Measurements from ENCODE around the gene COL9A3.

Gene COL9A3

DNA sequence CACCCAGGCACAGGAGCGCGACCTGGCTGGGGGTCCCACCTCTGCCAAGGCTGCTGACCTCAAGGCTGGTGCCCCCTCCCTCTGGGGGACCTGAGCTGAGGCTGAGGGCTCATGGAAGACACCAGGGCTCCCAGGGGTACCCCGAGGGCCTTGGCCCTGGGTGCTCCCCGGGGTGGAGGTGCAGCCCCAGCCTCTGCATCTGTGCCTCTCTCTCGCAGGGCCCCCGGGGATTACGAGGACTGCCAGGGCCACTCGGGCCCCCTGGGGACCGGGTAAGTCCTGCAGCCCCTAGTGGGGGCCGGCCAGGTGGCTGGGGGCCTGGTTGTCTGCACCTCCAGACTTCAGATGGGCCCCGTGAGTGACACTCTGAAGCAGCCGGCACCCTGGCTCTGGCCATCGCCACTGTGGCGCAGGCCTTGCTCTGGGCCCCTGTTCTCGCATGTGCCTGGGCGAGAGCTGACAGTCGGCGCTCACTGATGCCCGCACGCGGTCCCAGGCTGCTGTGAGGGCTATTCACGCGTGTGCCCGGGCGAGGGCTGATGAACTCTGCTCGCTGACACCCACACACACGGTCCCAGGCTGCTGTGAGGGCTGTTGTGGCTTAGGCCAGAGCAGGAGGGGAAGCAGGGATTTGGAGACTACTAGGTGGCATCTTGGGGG is 9.3 kb downstream of the COL9A3 start:
- no peak for DNase-seq (ENCODE audit: low read depth)
- no peak overlapping the region for H3K4me3 ChIP-seq (replicated peaks; ENCODE audit: low read depth, low read length)
- TF ChIP-seq, protein P1, sequence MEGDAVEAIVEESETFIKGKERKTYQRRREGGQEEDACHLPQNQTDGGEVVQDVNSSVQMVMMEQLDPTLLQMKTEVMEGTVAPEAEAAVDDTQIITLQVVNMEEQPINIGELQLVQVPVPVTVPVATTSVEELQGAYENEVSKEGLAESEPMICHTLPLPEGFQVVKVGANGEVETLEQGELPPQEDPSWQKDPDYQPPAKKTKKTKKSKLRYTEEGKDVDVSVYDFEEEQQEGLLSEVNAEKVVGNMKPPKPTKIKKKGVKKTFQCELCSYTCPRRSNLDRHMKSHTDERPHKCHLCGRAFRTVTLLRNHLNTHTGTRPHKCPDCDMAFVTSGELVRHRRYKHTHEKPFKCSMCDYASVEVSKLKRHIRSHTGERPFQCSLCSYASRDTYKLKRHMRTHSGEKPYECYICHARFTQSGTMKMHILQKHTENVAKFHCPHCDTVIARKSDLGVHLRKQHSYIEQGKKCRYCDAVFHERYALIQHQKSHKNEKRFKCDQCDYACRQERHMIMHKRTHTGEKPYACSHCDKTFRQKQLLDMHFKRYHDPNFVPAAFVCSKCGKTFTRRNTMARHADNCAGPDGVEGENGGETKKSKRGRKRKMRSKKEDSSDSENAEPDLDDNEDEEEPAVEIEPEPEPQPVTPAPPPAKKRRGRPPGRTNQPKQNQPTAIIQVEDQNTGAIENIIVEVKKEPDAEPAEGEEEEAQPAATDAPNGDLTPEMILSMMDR (IDR thresholded peaks at IDR 0.05; ENCODE audit: low read length, missing control alignments): no peak

DNA sequence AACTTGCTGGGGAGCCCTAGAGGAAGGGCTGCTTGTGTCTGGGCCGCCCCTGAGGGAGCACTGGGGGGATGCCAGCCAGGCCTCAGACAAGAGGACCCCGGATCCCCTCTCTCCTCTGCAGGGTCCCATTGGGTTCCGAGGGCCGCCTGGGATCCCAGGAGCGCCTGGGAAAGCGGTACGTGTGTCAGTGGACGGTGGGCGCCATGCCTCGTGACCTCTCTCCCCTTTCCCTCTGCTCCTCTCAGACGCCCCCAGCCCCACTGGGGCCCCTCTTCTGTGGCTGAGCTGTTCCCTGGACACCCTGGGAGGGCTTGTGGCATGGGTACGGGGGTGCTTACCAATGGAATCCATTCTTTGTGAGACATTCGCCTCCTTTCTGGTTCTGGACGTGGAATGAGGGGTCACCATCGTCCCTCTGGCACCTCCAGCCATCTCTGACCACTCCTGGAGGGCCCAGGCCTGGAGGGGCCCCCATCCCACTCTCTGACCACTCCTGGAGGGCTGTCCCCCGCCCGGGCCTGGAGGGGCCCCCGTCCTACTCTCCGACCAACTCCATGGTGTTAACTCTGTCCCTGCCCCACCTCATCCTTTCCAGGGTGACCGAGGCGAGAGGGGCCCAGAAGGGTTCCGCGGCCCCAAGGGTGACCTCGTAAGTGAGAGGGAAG is 9.9 kb downstream of the COL9A3 start:
- no peak for DNase-seq (ENCODE audit: low read depth)
- H3K4me3 ChIP-seq (replicated peaks; ENCODE audit: low read depth, low read length): no peak overlapping the region
- TF ChIP-seq, protein P1 (IDR thresholded peaks at IDR 0.05; ENCODE audit: low read length, missing control alignments): no peak

DNA sequence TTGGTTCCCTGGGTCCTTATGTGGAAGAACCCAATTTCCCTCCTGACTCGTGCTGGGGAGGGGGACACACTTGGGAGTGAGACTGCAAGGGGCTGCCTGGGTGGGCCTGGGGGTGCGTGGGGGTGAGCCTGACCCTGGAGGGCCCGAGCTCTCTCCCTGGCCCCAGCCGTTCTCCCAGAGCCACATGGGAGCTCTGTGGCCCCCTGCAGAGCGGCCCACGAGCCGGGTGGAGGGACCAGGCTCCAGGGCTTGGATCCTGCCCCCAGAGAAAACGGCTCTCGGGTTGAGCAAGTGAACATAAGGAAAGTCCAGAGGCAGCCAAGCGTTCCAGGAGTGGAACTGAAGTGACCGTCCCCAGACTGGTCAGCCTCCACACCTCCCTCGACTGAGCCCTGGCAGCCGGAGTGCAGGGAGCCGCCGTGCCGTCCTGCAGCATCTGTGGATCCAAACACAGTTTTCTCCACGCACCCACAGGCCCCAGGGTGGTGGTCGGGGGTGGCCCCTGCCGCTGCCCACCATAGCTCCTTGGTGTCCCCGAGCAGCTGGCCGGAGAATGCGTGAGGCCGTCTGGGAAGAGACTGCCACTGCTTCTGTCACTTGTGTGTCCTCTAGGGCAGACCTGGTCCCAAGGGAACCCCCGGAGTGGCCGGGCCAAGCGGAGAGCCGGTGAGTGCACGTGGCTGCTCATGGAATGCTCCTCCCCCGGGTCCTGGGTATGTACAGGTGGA is 10.6 kb downstream of the COL9A3 start:
- TF ChIP-seq, protein P1 (IDR thresholded peaks at IDR 0.05; ENCODE audit: low read length, missing control alignments): no peak
- DNase-seq (ENCODE audit: low read depth): no peak
- no peak overlapping the region for H3K4me3 ChIP-seq (replicated peaks; ENCODE audit: low read depth, low read length)

DNA sequence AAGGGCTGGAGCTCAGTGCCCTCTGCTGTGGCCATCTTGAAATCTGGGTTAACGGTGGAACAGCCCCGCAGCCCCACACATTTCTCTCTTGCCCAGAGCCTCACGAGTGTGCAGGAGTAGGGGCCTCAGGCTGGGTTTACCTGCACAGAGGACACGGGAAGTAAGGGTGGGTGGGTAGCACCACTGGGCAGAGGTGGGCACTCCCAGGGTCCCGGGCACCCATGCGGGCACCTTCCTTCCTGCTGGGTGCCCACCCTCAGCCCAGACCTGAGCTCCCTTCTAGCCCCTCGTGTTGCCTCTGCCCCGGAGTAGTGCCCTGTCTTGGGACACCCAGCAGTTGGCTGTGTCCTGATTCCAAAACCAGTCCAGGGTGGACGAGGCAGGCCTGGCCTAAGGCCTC is 11.2 kb downstream of the COL9A3 start:
- TF ChIP-seq, protein P1 (IDR thresholded peaks at IDR 0.05; ENCODE audit: low read length, missing control alignments): no peak
- no peak overlapping the region for H3K4me3 ChIP-seq (replicated peaks; ENCODE audit: low read depth, low read length)
- no peak for DNase-seq (ENCODE audit: low read depth)

DNA sequence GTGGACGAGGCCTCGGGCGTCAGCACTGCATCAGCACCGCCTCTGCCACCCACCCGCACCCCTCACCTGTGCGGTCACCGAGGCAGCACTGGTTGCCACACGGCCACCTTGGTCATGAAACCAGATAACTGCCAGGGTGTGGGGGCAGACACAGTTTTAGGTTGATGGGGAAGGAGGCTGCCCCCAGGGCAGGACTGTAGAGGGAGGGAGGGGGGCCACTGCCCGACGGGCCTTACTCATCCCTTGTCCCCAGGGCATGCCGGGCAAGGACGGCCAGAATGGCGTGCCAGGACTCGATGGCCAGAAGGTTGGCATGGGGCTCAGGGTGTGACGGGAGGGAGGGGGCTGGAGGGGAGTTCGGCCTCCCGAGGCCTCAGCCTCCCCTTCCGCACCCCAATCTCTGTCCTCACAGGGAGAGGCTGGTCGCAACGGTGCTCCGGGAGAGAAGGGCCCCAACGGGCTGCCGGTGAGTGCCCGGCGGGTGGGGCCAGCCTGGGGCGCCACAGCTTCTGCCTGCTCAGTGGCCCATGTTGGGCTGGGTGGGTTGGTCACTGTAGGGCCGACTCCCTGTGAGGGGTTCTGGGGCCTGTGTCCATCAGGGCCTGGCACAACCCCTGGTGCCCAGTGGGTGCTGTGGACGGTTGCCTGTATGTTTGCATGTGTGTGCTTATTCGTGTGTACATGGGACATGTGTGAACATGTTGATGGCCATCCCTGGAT is 11.8 kb downstream of the COL9A3 start:
- H3K4me3 ChIP-seq (replicated peaks; ENCODE audit: low read depth, low read length): no peak overlapping the region
- no peak for DNase-seq (ENCODE audit: low read depth)
- TF ChIP-seq, protein P1 (IDR thresholded peaks at IDR 0.05; ENCODE audit: low read length, missing control alignments): no peak

DNA sequence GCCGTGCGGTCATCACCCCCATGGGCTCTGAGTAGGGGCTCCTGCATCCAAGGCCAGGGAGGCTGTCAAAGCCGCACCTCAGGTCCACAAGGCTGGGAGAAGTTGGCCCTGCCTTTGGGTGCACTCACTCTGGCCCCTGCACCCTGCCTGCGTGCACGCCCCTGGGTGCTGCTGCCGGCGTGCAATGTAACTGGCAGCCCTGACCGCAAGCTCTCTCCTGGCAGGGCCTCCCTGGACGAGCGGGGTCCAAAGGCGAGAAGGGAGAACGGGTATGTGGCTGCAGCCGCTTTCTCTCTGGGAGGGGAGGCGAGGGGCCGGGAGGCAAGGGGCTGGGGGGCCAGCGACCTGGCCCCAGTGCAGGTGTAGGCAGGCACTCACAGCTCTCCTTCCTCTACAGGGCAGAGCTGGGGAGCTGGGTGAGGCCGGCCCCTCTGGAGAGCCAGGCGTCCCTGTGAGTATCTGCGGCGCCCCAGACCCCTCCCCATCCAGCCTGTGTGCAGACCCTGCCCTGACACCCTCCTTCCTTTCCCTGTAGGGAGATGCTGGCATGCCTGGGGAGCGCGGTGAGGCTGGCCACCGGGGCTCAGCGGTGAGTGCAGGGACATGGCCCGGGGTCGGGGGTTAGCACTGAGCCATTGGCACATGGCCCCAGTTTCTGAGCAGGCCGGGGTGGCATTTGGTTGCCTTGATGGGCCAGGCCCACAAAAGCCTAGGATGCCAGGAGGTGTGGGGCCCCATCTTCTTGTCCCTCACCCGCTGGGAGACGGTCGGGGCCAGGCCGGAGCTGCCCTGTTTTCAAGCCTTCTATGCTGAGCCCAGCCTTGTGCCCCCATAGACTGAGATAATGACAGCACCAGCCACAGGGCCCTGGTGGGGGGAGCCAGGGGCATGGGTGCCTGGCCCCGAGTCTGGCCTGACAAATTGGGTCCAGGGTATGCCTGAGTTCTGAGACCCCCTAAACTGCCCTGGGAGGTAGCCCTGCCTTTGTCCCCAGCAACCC is 12.7 kb downstream of the COL9A3 start:
- TF ChIP-seq, protein P1 (IDR thresholded peaks at IDR 0.05; ENCODE audit: low read length, missing control alignments): no peak
- no peak for DNase-seq (ENCODE audit: low read depth)
- no peak overlapping the region for H3K4me3 ChIP-seq (replicated peaks; ENCODE audit: low read depth, low read length)
